ENCODE results near the gene GALNT12.

GALNT12 gene

DNA sequence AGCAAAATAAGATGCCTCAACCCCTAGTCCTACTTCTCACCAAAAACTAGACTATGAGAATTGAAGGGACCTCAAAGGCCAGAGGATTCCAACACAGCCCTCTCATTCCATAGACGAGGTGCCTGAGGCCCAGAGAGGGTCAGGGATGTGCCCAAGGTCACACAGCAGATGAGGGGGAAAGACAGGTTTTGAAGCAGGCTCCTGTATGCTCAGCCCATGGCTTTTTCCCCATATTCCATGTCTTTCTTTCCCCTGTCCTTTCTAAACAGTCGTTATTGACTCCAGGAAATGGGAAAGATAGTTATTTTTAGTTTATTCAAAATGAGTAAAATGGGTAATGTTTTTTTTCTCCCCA, 75.1 kb downstream of the GALNT12 start:
- no peak for DNase-seq

GRCh38 chr9:98883276-98883675, 75.8 kb downstream of the GALNT12 start:
- no peak for DNase-seq

DNA sequence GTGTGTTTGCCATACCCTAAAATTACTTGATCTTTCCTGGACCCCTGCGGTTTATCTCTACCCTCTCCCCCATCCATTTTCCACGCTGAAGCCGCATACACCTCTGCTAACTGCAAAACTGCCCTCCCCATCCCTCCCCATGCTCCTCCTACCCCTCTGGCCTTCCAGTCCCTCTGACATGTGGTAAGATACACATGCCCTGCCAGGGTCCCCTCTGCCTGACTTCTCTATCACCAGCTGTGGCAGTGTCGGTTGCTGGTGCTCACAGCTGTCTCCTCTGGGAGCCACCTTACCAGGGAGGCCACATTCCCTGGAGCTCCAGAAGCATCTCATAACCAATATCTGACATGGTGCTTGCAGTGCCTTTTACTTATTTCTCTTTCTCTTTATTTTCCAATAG, 77.4 kb downstream of the GALNT12 start:
- DNase-seq, result no peak

DNA sequence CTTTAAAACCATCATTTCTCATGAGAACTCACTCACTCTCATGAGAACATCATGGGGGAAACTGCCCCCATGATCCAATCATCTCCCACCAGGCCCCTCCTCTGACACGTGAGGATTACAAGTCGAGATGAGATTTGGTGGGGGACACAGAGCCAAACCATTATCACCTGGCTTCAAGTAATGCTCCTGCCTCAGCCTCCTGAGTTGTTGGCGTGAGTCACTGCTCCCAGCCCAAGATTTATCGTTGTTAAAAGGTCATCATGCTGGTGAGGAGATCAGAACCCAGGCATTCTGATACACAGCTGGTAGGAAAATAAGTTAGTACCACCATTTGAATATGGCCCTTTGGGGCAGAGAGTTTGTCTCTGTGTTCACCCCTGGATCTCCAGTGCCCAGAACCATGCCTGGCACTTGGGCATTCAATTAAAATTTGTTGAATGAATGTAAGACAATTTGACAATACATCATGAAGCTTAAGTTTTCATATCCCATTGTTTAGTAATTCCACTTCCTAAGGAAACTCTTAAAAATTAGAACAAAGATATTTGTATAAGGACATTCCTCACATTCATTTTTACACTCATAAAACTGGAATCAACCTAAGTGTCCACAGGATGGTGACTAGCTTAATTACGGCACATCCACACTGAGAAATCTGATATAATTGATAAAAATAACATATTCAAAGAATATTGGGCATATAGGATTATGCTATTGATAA, 78.3 kb downstream of the GALNT12 start:
- DNase-seq, result no peak

DNA sequence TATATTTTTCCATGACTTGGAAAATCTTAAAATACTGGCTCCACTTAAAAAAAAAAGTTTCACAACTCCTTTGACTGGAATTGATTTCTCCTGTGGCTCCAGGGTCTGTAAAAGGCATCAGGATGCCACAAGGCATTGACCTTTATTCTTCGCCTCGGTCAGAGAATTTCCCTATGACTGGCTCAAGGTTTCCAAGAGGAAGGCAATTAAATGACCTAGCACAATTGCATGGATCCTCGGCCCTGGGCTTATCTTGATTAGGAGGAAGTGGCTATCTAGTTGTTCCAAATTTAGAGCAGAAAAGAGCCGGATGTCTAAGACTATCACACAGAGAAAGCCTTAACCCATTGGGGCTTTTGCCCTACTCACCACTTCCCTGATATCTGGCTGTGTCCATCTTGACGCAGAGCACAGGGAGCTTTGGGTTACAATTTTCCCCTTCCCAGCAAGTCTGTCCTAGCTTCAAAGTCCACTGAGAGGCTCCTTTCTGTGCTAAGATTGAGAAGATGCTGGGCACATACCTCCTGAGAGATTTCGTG, 79.3 kb downstream of the GALNT12 start:
- DNase-seq, result no peak

- DNase-seq, result no peak
Observed at GRCh38 chr9:98887918-98888510, 80.5 kb downstream of the GALNT12 start.

DNA sequence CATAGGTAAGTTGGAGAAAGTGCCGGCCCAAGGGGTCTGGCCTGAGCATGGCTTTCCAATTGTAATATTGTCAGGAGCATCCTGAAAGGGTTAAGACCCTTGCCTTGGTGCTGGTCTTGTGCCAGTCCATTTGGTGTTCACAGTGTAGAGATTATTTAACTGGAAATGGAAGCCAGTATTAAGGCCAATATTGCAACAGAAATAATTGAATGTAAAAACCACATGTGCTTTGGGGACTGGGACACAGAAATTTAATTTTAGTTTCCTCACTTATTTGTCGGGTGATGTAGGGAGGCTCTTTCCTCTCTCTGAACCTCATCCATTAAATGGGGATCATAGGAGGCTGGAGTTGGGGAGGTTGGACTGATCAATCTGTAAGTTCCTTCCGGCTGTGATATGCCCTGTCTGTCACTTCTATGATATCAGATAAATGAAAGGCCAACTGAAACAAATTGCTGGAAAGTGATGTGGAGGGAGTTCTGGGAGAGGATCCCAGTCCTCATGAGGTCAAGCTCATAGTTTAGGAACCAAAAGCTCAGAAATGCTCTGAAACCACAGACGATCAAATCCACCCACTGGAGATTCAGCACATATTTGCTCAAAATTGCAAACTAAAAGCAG, 81.4 kb downstream of the GALNT12 start:
- no peak for DNase-seq

GRCh38 chr9:98890256-98890655, 82.8 kb downstream of the GALNT12 start:
- DNase-seq, result no peak

DNA sequence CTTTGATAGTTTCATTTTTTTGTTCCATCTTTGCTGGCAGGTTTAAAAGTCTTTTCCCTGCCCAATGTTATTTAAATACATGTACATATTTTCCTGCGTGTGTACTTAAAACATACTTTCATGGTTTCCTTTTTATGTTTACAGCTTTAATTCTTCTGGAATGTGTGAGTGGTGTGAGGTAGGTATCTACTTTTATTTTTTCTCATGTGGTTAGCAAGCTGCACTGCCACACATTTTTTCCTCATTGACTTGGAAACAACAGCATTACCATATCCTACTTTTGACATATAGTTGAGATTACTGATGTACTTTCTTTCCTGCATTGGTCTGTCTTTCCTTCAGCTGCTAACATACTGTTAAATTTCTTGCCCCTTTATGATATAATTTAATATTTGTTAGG, 84.8 kb downstream of the GALNT12 start:
- DNase-seq, result no peak

- DNase-seq, result no peak
Observed at GRCh38 chr9:98892690-98893089, 85.2 kb downstream of the GALNT12 start.

GRCh38 chr9:98894171-98894570, 86.7 kb downstream of the GALNT12 start:
- DNase-seq, result no peak

- DNase-seq, result no peak
Observed at GRCh38 chr9:98894761-98895160, 87.3 kb downstream of the GALNT12 start.

GRCh38 chr9:98896632-98897031, 89.2 kb downstream of the GALNT12 start:
- DNase-seq, result no peak

DNA sequence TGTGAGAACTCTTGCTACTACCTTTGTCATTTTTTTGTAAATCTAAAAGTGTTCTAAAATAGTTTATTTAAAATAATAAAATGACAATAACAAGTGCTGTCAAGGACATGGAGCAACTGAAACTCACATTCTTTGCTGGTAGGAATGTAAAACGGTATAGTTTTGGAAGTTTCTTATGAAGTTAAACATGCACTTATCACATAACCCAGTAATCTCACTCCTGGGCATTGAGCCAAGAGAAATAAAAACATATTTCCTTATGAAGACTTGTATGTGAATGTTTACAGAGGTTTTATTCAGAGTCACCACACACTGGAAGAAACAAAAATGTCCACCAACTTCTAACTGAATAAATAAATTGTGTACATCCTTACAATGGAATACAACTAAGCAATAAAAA, 90.3 kb downstream of the GALNT12 start:
- DNase-seq, result no peak

GRCh38 chr9:98899408-98900056, 92.1 kb downstream of the GALNT12 start:
- no peak for DNase-seq

Data from CD4-positive, alpha-beta T cell treated with Interferon alpha-2 for 1 hour (primary cell).